H9 (cell line): ENCODE results near the gene RALGDS. TPM values are rescaled to one million over a fixed set of nuclear protein-coding genes. Genes with fewer than 3 reads are reported as not detected.

Experiments
- DNase-seq: peaks from one replicate; pipeline ENCODE4 v3.0.0-alpha.2; 2017
- H2AFZ ChIP-seq: one replicate; pipeline ENCODE4 v1.6.1; 2013; ENCODE audit warnings: mild to moderate bottlenecking, low read length, control low read depth, moderate library complexity
- H2AK5ac ChIP-seq: 2 replicates; pipeline ENCODE4 v1.6.1; 2013; ENCODE audit warnings: low read length, control low read depth, mixed read lengths; ENCODE audit not compliant: insufficient read length
- H2BK120ac ChIP-seq: one replicate; pipeline ENCODE4 v1.6.1; 2013; ENCODE audit warnings: low read depth, mild to moderate bottlenecking, low read length, control low read depth, inconsistent platforms; ENCODE audit not compliant: poor library complexity, severe bottlenecking
- H2BK12ac ChIP-seq: 2 replicates; pipeline ENCODE4 v1.6.1; 2013; ENCODE audit warnings: low read length, control low read depth, mixed read lengths, low read depth; ENCODE audit not compliant: insufficient read length
- H2BK15ac ChIP-seq: 2 replicates; pipeline ENCODE4 v1.6.1; 2013; ENCODE audit warnings: low read depth, low read length, control low read depth
- H2BK20ac ChIP-seq: one replicate; pipeline ENCODE4 v1.6.1; 2013; ENCODE audit warnings: low read depth, mild to moderate bottlenecking, low read length, control low read depth, inconsistent platforms; ENCODE audit not compliant: poor library complexity, severe bottlenecking
- H2BK5ac ChIP-seq: 2 replicates; pipeline ENCODE4 v1.6.1; 2013; ENCODE audit warnings: low read length, control low read depth, mixed read lengths; ENCODE audit not compliant: insufficient read length
- H3K14ac ChIP-seq: 2 replicates; pipeline ENCODE4 v1.6.1; 2013; ENCODE audit warnings: low read length, control low read depth; ENCODE audit not compliant: insufficient read depth
- H3K18ac ChIP-seq: 2 replicates; pipeline ENCODE4 v1.6.1; 2013; ENCODE audit warnings: low read depth, mild to moderate bottlenecking, mixed read lengths, low read length, control low read depth; ENCODE audit not compliant: insufficient read length
- H3K23ac ChIP-seq: 2 replicates; pipeline ENCODE4 v1.6.1; 2013; ENCODE audit warnings: low read length, control low read depth, mixed read lengths, low read depth; ENCODE audit not compliant: insufficient read length
- H3K23me2 ChIP-seq: 2 replicates; pipeline ENCODE4 v1.6.1; 2013; ENCODE audit warnings: low read depth, mild to moderate bottlenecking, mixed read lengths, low read length, control low read depth; ENCODE audit not compliant: insufficient read length, poor library complexity, severe bottlenecking
- H3K27ac ChIP-seq: 2 replicates; pipeline ENCODE4 v1.5.1; 2013; ENCODE audit warnings: low read length, control low read depth, mixed read lengths, low read depth; ENCODE audit not compliant: insufficient read length
- H3K27me3 ChIP-seq: 2 replicates; pipeline ENCODE4 v1.6.1; 2013; ENCODE audit warnings: low read length, control low read depth, inconsistent platforms; ENCODE audit not compliant: insufficient read depth
- H3K4ac ChIP-seq: 2 replicates; pipeline ENCODE4 v1.6.1; 2013; ENCODE audit warnings: low read depth, mild to moderate bottlenecking, control low read depth, inconsistent platforms, low read length, moderate library complexity
- H3K4me1 ChIP-seq: 2 replicates; pipeline ENCODE4 v1.6.1; 2013; ENCODE audit warnings: low read length, control low read depth, inconsistent platforms; ENCODE audit not compliant: insufficient read depth
- H3K4me2 ChIP-seq: 2 replicates; pipeline ENCODE4 v1.6.1; 2013; ENCODE audit warnings: low read length, control low read depth, mixed read lengths; ENCODE audit not compliant: insufficient read length, insufficient read depth
- H3K56ac ChIP-seq: 2 replicates; pipeline ENCODE4 v1.6.1; 2013; ENCODE audit warnings: low read depth, mild to moderate bottlenecking, mixed read lengths, low read length, control low read depth; ENCODE audit not compliant: insufficient read length
- H3K79me1 ChIP-seq: 2 replicates; pipeline ENCODE4 v1.6.1; 2013; ENCODE audit warnings: low read depth, mild to moderate bottlenecking, moderate library complexity, low read length, control low read depth, inconsistent platforms; ENCODE audit not compliant: insufficient read depth, poor library complexity, severe bottlenecking
- H3K79me2 ChIP-seq: 2 replicates; pipeline ENCODE4 v1.6.1; 2013; ENCODE audit warnings: low read length, control low read depth, inconsistent platforms; ENCODE audit not compliant: insufficient read depth
- H3K9ac ChIP-seq: 2 replicates; pipeline ENCODE4 v1.6.1; 2013; ENCODE audit warnings: low read length, control low read depth, mixed read lengths; ENCODE audit not compliant: insufficient read length; ENCODE audit errors: extremely low read depth
- H3K9me3 ChIP-seq: one replicate; pipeline ENCODE4 v1.6.1; 2013; ENCODE audit warnings: low read depth, low read length, inconsistent platforms; ENCODE audit not compliant: control insufficient read depth
- H3T11ph ChIP-seq: one replicate; pipeline ENCODE4 v1.6.1; 2013; ENCODE audit warnings: mild to moderate bottlenecking, low read length, control low read depth, inconsistent platforms
- H4K20me1 ChIP-seq: one replicate; pipeline ENCODE4 v1.6.1; 2013; ENCODE audit not compliant: control insufficient read depth, insufficient read length, insufficient read depth
- H4K5ac ChIP-seq: 2 replicates; pipeline ENCODE4 v1.6.1; 2013; ENCODE audit warnings: low read depth, mild to moderate bottlenecking, mixed read lengths, low read length, control low read depth; ENCODE audit not compliant: insufficient read length
- H4K8ac ChIP-seq: replicated peaks from 2 replicates; pipeline ENCODE4 v1.6.1; 2013; ENCODE audit warnings: low read length, control low read depth, mixed read lengths, low read depth; ENCODE audit not compliant: insufficient read length
- H4K91ac ChIP-seq: 2 replicates; pipeline ENCODE4 v1.6.1; 2013; ENCODE audit warnings: low read depth, mild to moderate bottlenecking, moderate library complexity, mixed read lengths, low read length, control low read depth; ENCODE audit not compliant: insufficient read length
- H3K27ac Mint-ChIP-seq, 3 experiments: 2 replicates in 2 of 3; 3 replicates in 1 of 3; pipeline ENCODE4 v1.8.0; 2020 to 2021; ENCODE audit warnings: mixed read lengths in 3 of 3, mild to moderate bottlenecking in 1 of 3, moderate library complexity in 1 of 3
- H3K27me3 Mint-ChIP-seq: 2 replicates; pipeline ENCODE4 v1.8.0; 2021; ENCODE audit warnings: low read depth, mild to moderate bottlenecking, moderate library complexity, mixed read lengths
- H3K36me3 Mint-ChIP-seq, 3 experiments: 2 replicates in 2 of 3; 3 replicates in 1 of 3; pipeline ENCODE4 v1.8.0; 2020 to 2021; ENCODE audit warnings: low read depth in 3 of 3, mixed read lengths in 3 of 3; ENCODE audit not compliant: insufficient read depth in 1 of 3
- H3K4me1 Mint-ChIP-seq, 2 experiments: 2 replicates each; pipeline ENCODE4 v1.8.0; 2020; ENCODE audit warnings: mixed read lengths in 2 of 2
- H3K4me3 Mint-ChIP-seq, 2 experiments: 2 replicates in 1 of 2; 3 replicates in 1 of 2; pipeline ENCODE4 v1.8.0; 2020 to 2021; ENCODE audit warnings: mild to moderate bottlenecking in 2 of 2, mixed read lengths in 2 of 2, moderate library complexity in 1 of 2
- H3K9me3 Mint-ChIP-seq, 2 experiments: 2 replicates in 1 of 2; 3 replicates in 1 of 2; pipeline ENCODE4 v1.8.0; 2020; ENCODE audit warnings: mild to moderate bottlenecking in 2 of 2, mixed read lengths in 2 of 2, moderate library complexity in 1 of 2
- CTCF ChIP-seq: fragments of 200-600 bp; sonication (generic); conservative IDR thresholded peaks from 3 replicates; pipeline ENCODE4 v1.8.0; 2021; ENCODE audit warnings: antibody characterized with exemption, mild to moderate bottlenecking
- WGBS: extraction: QIAGEN DNeasy Blood & Tissue Kit; methylation state at CpG from one replicate; pipeline ENCODE4 v1.1.7; 2013; ENCODE audit warnings: missing lambda C conversion rate, low lambda C conversion rate, mixed read lengths; ENCODE audit not compliant: insufficient read length; ENCODE audit errors: extremely low coverage; 5-methylcytosine and 5-hydroxymethylcytosine counted together
- total RNA-seq: library from RNA; stranded (reverse); gene quantifications from 2 replicates; pipeline ENCODE4 v1.2.1, GENCODE V29; 2021

The RALGDS gene
- total RNA-seq, 1 experiment from 2014 or later: 21.3 TPM

- Histone ChIP-seq H3K27me3 (no peaks in the 10 kb centered on the region), H3K4ac (no peak overlapping the region), H2BK12ac (no peak overlapping the region), H2BK20ac (no peak overlapping the region), H2BK120ac (no peak overlapping the region), H3K9me3 (no peaks in the 10 kb centered on the region), H4K91ac (no peak overlapping the region), H3K79me1 (no peaks in the 10 kb centered on the region), H3K4me2 (no peak overlapping the region), H3K79me2 (no peaks in the 10 kb centered on the region), H3K9ac (no peak overlapping the region), H2BK15ac (no peak overlapping the region), H3K18ac (no peak overlapping the region), H2BK5ac (no peak overlapping the region), H4K8ac (no peak overlapping the region), H3K27ac (no peak overlapping the region), H4K5ac (no peak overlapping the region), H3T11ph (no peak overlapping the region), H3K14ac (no peak overlapping the region), H2AFZ (no peak overlapping the region), H3K4me1 (no peaks in the 10 kb centered on the region; the same call in 1 of the 2 replicates), H2AK5ac (no peak overlapping the region), H4K20me1 (no peaks in the 10 kb centered on the region), H3K23ac (no peak overlapping the region), H3K23me2 (no peaks in the 10 kb centered on the region), H3K56ac (no peak overlapping the region)
- no peak overlapping the region for H3K4me3 Mint-ChIP-seq
- no CpG with 5 or more reads among the region's 4 CpGs for WGBS
- no peak for TF ChIP-seq CTCF
- H3K27me3 Mint-ChIP-seq: peaks cover 10% of the 10 kb centered on the region
- H3K4me1 Mint-ChIP-seq: peaks cover 14 to 17% of the 10 kb centered on the region in 2 experiments
- H3K36me3 Mint-ChIP-seq: peaks cover 3 to 6% (median 5%) of the 10 kb centered on the region in 3 experiments; a peak in 5 of 7 replicates
- no peak overlapping the region for H3K27ac Mint-ChIP-seq
- DNase-seq: no peak
- no peaks in the 10 kb centered on the region for H3K9me3 Mint-ChIP-seq
Measured at GRCh38 chr9:133075925-133076630, 45.0 kb downstream of the RALGDS start.
